GM19468 (cell line): Measurements from ENCODE around the gene TMEM129.
"Not testable (repeated sequence)": the region's sequence is repeated elsewhere in the genome, so short reads cannot be mapped to it uniquely, and the experiment has no call there.

ENCODE experiments used
- ATAC-seq: cut with Tn5 transposase; IDR thresholded peaks from one replicate; pipeline ENCODE4 v1.9.1; 2021; ENCODE audit warnings: mild to moderate bottlenecking, moderate library complexity, moderate number of reproducible peaks; ENCODE audit not compliant: unreplicated experiment; ENCODE audit errors: extremely low read depth

TMEM129 gene

DNA sequence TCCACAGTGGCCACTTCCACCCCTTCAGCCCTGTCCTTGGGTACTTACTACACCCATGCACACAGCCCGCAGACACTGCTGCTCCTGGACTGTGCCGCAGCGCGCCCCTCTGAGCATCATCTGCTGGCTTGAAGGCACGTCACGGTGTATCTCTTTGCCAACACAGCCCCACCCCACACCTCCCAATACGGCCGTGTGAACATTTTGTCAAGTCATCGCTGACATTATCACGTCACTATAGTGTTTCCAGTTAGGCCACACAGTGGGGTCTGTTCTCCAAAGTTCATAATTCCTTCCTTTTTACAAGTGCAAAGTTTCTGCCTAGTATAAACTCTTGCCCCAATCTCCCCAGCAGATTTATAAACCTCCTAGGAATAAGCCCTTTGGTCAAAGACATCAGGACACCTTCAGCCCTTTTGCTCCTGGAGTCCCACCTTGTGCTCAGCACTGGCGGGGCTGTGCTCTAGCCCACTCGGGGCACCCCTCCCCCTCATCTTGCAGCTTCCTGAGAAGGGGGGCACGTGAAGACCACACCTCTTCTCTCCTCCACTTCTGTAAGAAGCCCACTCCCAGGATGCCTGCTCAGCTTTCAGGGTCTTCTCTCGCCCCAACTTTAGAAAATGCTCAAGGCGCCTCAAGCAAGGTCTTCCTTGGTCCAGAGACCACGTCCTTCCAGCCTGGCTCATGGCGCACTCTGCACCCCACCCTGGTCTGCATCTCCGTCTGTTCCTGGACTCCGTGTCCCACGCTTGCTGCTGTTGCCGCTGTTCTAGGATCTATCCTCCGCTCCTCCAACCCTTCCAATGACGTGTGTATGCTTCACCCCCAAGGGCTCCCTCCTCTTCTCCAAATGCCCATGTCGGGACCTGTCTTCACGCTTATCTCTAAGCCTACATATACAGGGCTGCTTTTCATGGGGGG lies 44.3 kb downstream of the TMEM129 start:
- no peak for ATAC-seq

DNA sequence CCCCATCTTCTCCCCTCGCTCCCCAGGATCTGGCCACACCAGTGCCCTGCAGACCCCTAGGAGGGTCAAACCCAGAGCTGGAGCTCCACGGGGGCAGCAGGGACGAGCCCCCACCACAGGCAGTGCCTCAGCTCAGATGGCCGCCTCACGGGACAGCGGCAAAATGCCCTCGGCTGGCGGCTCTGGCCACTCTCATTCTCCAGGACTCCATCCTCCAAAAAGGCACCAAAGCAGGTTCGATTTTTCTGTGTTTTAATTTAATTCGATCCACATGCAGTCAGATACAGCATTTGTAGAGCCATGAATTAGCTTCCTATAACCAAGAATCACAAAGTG lies 45.4 kb downstream of the TMEM129 start:
- ATAC-seq: no peak

DNA sequence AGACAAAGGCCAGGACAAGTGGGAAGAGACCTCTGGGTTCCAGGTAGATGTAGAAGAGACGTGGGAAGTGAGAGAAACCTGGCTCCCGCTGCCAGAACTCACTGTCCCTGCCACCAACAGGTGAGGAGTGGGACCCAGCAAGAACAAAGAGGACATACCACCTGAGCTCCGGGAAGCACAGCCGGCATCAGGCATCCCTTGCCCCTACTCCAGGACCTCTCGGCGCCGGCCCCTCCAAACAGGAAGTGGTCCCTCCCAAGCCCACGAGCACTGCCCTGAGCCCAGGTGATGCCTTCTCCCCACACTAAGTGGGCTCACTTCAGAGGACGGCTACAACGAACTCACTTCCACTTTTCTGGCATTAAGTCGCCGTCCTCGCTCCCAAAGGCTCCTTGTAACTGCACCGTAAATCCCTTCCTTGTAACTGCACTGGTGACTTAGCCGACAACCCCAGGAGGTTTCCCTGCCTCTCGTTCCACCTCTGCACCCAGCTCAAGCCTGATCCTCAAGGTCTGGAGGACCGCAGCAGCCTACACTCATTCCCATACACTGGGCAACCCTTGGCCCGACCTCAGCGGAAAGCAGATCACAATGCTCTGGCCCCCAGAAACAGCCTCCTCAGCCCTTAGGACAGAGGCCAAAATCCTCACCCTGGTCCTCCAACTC lies 45.9 kb downstream of the TMEM129 start:
- ATAC-seq: no peak

DNA sequence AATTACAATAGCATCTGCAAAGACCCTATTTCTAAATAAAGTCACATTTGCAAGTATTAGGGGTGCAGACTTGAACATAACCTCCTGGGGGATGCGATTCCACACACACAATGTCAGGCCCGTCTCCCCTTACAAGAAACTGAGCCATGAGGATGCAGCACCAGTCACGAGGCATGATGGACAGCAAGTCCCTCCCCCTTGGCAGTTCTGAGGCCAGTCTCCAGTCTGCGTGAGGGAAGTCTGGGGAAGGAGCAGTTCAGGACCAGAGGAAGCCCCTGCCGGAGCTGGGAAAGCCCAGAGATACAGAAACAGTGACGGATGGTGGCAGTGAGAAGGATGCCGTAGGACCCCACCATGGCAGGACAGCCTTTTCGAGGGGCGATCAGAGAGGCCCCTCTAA lies 46.4 kb downstream of the TMEM129 start:
- ATAC-seq: no peak

DNA sequence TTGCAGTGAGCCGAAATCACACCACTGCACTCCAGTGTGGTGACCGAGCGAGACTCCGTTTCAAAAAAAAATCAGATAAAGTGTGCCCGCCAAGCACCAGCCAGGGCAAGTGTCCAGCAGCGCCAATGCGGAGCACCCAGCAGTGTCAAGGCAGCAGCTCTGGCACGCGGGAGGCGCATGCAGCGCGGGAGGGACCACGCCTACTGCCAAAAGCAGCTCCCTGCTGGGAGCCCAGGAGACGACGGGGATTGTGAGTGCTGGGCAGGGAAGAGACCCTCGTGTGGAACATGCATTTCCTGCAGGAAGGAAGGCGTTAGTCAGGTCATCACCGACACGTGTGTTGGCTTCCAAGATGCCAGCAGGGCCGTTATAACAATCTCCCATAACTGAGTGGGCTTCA lies 47.5 kb downstream of the TMEM129 start:
- ATAC-seq: no peak

DNA sequence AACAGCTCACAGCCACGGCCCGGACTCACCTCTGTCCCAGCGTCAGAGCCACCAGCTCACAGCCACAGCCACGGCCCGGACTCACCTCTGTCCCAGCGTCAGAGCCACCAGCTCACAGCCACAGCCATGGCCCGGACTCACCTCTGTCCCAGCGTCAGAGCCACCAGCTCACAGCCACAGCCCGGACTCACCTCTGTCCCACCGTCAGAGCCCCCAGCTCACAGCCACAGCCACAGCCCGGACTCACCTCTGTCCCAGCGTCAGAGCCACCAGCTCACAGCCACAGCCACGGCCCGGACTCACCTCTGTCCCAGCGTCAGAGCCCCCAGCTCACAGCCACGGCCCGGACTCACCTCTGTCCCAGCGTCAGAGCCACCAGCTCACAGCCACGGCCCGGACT lies 50.1 kb downstream of the TMEM129 start:
- not testable (repeated sequence) for ATAC-seq

DNA sequence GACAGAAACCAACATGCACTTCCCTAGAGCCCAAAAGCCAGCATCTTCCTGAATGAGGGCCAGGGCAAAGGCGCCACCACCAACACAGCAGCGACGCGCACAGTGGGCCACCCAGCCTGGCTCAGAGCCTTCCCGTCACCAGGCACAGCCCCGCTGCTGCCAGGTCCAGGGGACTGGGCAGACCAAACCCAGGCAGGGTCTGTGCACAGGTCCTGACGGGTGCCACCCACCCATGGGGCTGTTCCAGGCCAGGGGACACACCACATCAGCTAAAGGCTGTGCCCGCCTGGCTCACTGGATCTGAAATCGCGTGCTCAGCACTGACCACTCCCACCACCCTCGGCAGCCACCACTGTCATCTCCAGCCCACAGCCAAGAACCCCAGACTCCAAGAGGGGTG lies 50.8 kb downstream of the TMEM129 start:
- ATAC-seq: no peak

DNA sequence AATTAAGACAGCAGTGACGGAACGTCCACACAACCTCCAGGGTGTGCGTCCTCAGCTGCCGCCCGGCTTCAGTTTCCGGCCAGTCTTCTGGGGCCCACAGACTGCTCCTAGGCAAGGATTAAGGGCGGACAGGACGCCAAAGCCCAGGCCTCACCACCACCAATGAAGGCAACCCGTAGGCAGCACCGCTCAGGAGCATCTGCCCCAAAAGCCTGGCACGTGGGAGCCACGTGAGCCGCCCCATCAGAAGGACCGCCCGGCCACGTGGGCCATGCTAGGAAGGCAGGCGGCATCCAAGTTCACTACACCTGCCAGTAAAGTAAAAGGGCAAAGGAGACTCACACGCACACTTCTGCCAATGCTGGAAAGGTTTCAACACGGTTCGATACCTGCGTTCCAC lies 51.3 kb downstream of the TMEM129 start:
- ATAC-seq: no peak

DNA sequence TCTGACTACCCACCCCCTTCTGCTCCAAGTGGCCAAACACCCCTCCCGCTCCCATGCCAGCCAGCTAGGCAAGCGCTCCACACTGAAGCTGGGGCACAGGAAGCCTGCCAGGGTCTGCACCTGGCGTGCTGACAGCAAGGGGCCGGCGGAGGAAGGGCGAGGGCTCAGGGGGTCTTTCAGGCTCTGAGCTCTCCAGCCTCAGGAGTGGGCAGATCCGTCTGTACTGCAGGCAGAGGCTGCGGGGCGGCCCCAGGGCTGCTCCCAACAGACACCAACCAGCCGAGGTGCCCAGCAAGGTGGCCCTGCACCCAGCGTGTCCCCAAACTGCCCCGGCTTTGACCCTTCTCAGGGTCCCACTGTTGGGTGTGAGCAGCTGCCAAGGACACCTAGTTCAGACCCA lies 51.9 kb downstream of the TMEM129 start:
- ATAC-seq: no peak

DNA sequence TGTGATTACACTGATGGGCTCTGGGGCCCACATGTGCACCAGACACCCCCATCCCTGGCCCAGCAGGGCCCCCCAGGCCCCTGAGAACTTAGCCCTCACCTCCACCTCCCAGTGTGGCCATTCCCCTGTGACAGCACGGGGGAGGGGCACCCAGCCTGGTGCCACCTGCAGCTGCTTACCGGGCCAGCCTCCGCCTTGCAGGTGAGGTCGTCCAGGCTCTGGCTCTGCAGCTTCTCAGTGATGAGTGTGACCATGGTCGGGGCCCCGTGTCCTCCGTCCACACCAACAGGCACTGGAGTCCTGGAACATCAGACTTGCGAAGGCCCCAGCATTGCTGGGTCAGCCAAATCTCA lies 52.7 kb downstream of the TMEM129 start:
- no peak for ATAC-seq

DNA sequence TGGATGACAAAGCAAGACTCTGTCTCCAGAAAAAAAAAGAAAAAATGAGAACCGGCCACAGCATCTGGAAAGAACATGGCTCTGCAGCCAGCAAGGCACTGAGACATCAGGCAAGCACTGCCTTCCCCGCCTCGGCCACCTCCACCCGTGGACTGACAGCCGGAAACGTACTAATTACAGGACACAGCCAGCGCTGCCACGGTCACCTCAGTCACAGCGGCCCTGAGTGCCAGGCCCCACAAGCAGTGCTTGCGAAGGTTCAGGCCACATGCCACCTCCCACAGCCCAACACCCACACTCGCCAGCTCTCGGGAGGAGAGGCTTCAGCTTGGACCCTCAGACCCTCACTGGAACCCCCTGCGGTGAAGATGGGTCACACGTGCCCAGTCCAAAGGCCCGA lies 53.9 kb downstream of the TMEM129 start:
- no peak for ATAC-seq

DNA sequence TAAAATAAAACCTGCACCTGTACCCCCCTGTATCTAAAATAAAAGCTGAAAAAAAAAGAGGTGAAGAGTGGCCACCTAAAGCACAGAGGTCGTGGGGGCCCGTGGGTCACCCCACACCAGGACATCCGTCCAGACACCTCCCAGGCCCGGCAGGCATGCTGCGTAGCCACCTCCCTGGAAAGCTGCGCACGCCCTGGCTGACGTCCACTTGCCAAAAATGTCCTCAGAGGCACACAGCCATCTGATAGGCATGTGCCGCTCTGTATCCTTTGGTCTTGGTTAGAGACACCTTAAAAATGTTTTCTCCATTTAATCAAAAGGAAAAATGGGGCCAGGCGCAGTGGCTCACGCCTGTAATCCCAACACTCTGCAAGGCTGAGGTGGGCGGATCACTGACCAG lies 54.7 kb downstream of the TMEM129 start:
- no peak for ATAC-seq
